ENCODE measurements around the gene KCNH3.

Gene KCNH3

DNA sequence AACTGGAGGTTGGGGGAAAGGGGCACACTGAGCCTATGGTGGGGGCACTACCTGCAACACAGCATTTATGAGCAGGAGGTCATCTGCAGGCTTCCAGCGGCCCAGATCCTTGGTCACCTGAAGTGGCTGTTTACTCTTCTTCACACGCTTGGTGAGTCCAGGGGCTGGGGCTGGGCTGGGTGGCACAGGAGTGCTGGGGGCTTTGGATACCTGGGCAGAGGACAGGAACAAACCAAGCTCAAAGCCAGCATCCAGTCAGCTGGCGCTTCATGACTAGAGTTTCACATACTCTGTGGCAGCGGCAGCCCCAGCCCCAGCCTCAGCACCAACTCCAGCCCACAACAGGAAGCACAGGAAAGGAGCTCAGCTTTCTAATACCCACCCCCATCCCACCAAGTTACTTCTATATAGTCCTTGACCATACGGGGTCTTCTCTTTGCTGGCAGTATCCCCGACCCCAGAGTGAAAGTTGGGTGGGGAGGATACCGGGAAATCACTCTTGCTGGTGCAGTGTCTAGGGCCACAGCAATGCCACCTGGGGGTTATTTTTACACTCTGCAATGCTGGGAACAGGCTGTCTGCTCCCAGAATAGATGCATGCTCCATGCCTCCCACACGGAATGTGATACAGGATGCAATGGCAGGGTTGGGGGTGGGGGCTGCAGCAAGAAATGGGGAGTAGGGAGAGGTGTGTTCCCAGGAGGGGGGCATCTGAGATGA, 26.0 kb downstream of the KCNH3 start:
- Histone ChIP-seq H3K9ac (ENCODE audit: low read depth, low read length) (no peak overlapping the region), H3K4me3 (ENCODE audit: low read depth, low read length) (no peak overlapping the region), H3K36me3 (ENCODE audit: control insufficient read depth, insufficient read depth, low read length) (peaks cover 60% of the 10 kb centered on the region), H3K9me3 (ENCODE audit: control insufficient read depth, insufficient read depth, low read length) (no peaks in the 10 kb centered on the region), H3K27me3 (ENCODE audit: control insufficient read depth, insufficient read depth, low read length) (no peaks in the 10 kb centered on the region), H3K4me1 (ENCODE audit: control insufficient read depth, insufficient read depth, low read length) (no peaks in the 10 kb centered on the region; the same call in 1 of the 2 replicates), H3K27ac (ENCODE audit: low read depth, low read length) (no peak overlapping the region)

DNA sequence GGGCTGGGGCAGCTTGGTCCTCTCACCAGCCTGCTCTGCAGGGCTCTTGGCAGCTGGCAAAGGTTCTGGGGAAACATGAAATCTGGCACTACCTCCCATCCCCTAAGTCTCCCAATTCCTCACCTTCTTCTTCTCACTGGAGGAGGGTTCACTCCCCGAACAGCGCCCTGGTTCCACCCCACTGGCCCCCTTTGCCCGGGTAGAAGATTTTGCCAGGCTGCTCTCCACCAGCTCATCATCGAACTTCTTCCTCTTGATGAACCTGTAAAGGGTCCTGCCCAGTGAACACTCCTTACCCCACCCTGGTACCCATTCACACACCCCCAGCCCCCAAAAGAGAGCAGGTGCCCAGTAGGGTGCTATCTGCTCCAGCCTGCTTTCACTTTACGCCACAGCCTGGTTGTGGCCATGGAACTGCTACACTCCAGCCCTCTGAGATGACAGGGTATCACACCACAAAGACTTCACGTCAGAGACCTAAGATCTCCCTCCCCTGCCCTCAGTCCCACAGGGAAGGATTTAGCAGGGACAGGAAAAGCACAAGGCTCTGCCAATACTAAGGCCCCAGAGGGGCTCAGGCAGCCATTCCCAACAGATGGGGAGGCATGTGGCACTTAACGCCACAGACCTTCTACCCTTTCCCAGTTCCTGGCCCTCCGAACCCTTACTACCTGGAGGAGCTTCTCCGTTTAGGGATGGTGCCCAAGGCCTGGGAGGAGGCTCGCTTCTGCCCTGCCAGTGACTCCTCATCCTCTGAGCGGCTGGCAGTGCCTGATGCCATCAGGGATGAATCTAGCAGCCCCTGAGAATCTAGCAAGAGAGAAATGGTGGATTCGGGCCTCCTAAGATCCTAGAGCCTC, 26.8 kb downstream of the KCNH3 start:
- no peaks in the 10 kb centered on the region for H3K9me3 ChIP-seq (ENCODE audit: control insufficient read depth, insufficient read depth, low read length)
- peaks cover 52% of the 10 kb centered on the region for H3K36me3 ChIP-seq (ENCODE audit: control insufficient read depth, insufficient read depth, low read length)
- no peaks in the 10 kb centered on the region for H3K27me3 ChIP-seq (ENCODE audit: control insufficient read depth, insufficient read depth, low read length)
- H3K4me1 ChIP-seq (ENCODE audit: control insufficient read depth, insufficient read depth, low read length) = no peaks in the 10 kb centered on the region; the same call in 1 of the 2 replicates
- no peak overlapping the region for H3K9ac ChIP-seq (ENCODE audit: low read depth, low read length)
- H3K27ac ChIP-seq (ENCODE audit: low read depth, low read length) = no peak overlapping the region
- H3K4me3 ChIP-seq (ENCODE audit: low read depth, low read length) = no peak overlapping the region

DNA sequence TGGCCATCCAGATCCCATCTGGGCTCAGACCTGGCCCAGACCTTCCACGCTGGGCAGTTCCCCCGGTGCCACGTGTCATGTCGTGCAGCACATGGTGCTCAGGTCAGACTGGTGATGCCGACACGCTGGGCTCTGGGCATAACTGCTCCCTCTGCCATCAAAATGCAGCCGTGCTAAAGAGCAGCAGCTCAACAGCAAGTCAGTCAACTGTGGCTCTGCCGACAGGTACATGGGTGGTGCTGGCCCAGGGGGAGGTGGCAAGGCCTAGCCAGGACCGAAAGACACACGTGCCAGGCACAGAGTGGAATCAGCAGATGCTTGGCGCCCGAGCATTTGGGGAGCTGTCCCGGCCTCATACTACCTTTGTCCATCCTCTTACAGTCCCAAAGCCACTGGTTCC, 27.5 kb downstream of the KCNH3 start:
- Histone ChIP-seq H3K9me3 (ENCODE audit: control insufficient read depth, insufficient read depth, low read length) (no peaks in the 10 kb centered on the region), H3K27me3 (ENCODE audit: control insufficient read depth, insufficient read depth, low read length) (no peaks in the 10 kb centered on the region), H3K36me3 (ENCODE audit: control insufficient read depth, insufficient read depth, low read length) (peaks cover 45% of the 10 kb centered on the region), H3K27ac (ENCODE audit: low read depth, low read length) (no peak overlapping the region), H3K4me1 (ENCODE audit: control insufficient read depth, insufficient read depth, low read length) (no peaks in the 10 kb centered on the region; the same call in 1 of the 2 replicates), H3K9ac (ENCODE audit: low read depth, low read length) (no peak overlapping the region), H3K4me3 (ENCODE audit: low read depth, low read length) (no peak overlapping the region)

DNA sequence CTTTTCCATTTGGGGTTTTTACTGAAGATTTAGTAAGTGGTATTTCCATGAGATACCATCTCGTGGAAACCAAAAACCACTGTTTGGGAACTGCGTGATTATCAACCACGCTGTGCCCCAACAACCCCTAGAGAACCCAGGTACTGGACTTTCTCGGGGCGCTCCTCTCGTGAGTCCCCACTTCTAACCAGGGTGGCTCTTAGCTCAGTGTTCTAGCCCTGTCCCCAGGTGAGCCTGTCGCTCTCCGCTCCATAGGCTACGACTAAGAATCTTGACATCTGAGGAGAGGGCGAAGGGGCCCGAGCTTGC, 28.4 kb downstream of the KCNH3 start:
- H3K4me3 ChIP-seq (ENCODE audit: low read depth, low read length) = peak overlapping the region; percentile 95
- peak overlapping the region; percentile 84 for H3K9ac ChIP-seq (ENCODE audit: low read depth, low read length)
- H3K27ac ChIP-seq (ENCODE audit: low read depth, low read length) = peak overlapping the region; percentile 86
- peaks cover 37% of the 10 kb centered on the region for H3K36me3 ChIP-seq (ENCODE audit: control insufficient read depth, insufficient read depth, low read length)
- H3K9me3 ChIP-seq (ENCODE audit: control insufficient read depth, insufficient read depth, low read length) = no peaks in the 10 kb centered on the region
- no peaks in the 10 kb centered on the region; the same call in 1 of the 2 replicates for H3K4me1 ChIP-seq (ENCODE audit: control insufficient read depth, insufficient read depth, low read length)
- no peaks in the 10 kb centered on the region for H3K27me3 ChIP-seq (ENCODE audit: control insufficient read depth, insufficient read depth, low read length)

DNA sequence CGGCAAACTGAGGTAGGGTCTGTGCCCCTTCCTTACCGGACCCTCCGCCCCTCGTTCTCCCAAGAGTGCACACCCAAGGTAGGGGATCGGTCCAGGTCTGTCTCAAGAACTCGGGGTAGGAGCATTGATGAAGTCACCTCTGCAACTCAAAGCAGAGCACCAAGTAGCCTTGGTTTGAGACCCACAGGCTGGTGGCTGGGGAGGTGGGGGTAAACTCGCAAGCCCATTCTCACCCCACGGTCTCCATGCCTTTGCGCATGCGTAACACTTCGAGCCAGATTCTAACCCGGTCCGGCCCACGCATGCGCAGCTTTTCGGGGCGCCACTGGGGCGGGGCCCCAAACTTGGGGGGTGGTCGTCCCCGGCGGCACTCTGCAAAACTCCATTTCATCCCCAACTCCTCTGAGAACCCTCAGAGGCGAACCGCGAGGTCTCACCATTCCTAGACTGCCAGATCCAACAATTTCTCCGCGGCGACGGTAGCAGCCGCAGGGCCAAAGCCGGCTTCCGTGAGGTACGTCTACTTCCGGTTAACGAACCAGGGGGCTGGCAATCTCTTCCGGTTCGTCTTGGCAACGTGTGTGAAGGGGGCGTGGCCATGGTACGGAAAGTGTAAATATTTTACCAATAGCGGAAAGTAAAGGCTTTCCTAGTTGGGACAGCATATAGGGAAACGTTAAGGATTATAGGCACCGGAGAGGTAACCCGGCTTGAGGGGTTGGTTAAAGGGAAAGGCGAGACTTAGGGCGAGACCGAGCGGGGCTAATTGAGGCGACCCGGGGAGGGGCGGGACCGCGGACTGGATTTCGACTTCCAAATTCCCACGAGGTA, 29.0 kb downstream of the KCNH3 start, which contains the start of gene MCRS1:
MCRS1 (minus strand) TSS at position 532 of the 831 bp plus-strand sequence. CDS start 1,411 bp downstream, outside the sequence.
- H3K36me3 ChIP-seq (ENCODE audit: control insufficient read depth, insufficient read depth, low read length) = peaks cover 31% of the 10 kb centered on the region
- peak within 1 kb of the TSS; percentile 86 for H3K27ac ChIP-seq (ENCODE audit: low read depth, low read length)
- no peaks in the 10 kb centered on the region for H3K9me3 ChIP-seq (ENCODE audit: control insufficient read depth, insufficient read depth, low read length)
- no peaks in the 10 kb centered on the region for H3K27me3 ChIP-seq (ENCODE audit: control insufficient read depth, insufficient read depth, low read length)
- no peaks in the 10 kb centered on the region; the same call in 1 of the 2 replicates for H3K4me1 ChIP-seq (ENCODE audit: control insufficient read depth, insufficient read depth, low read length)
- peak within 1 kb of the TSS; percentile 84 for H3K9ac ChIP-seq (ENCODE audit: low read depth, low read length)
- peak within 1 kb of the TSS; percentile 95 for H3K4me3 ChIP-seq (ENCODE audit: low read depth, low read length)

DNA sequence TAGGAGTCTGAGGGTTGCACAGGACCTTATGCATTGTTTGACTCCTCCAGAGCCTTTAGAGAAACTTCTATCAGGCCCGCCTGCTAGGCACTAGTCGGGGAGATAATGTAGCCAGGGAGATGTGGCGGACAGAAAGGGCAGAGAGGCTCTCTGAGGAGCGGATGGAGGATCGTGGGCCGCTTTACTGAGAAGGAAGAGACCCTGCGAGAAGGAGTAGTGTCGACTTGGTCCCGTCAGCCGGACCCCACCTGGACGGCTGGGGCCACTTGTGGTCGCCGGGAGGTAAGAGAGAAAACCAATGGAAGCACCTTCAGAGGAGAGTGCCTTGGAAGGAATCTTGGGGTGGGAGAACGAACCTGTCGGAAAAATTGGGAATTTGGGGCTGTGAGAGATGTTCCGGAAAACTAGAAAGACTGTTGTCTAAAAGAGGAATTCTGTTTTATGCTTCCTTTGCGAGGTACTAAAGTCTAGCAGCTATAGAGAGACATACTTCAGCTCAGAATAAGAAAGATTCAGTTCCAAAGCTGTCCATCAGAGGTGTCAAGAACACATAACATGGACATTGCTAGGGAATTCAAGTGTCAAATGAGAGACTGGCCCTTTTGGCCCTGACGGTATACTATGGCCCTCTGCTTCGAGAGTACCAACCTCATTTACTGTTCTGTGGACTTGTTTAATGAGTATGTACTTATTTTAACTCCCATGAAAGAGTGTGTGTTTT, 29.8 kb downstream of the KCNH3 start:
- H3K4me1 ChIP-seq (ENCODE audit: control insufficient read depth, insufficient read depth, low read length) = no peaks in the 10 kb centered on the region; the same call in 1 of the 2 replicates
- H3K27me3 ChIP-seq (ENCODE audit: control insufficient read depth, insufficient read depth, low read length) = no peaks in the 10 kb centered on the region
- peak overlapping the region; percentile 95 for H3K4me3 ChIP-seq (ENCODE audit: low read depth, low read length)
- H3K27ac ChIP-seq (ENCODE audit: low read depth, low read length) = peak overlapping the region; percentile 86
- peak overlapping the region; percentile 84 for H3K9ac ChIP-seq (ENCODE audit: low read depth, low read length)
- peaks cover 25% of the 10 kb centered on the region for H3K36me3 ChIP-seq (ENCODE audit: control insufficient read depth, insufficient read depth, low read length)
- no peaks in the 10 kb centered on the region for H3K9me3 ChIP-seq (ENCODE audit: control insufficient read depth, insufficient read depth, low read length)

DNA sequence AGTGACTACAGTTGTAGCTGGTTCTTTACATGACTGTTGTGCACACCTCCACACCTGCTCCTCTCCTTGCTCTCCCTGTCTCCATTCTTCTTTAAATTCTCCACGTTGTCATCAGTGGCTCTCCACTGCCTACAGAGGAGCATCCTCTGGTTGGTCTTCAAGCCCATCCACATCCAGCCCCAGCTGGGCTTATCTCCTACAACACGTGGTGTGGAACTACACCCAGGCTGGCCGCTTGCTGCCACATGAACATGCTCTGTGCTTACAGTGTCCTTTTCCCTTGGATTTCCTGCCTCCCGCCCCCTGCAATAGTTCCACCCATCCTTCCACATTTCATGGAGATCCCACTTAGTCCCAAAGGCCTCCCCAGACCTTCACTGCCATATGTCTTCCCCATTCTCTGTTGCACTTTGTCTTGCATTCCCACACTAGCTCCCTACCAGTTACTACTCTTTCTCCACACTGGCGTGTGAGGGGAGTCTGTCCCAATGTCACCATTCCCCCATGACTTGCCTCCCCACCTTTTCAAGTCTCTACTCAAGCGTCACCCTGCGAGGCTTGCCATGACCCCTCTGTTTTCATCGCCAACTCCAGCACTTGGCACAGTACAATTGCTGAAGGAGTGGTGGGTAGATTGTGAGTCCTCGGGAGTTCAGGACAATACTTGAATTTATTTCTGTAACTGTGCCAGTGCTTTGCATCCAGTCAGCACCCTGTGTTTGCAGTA, 38.9 kb downstream of the KCNH3 start:
- Histone ChIP-seq H3K27ac (ENCODE audit: low read depth, low read length) (no peak overlapping the region), H3K36me3 (ENCODE audit: control insufficient read depth, insufficient read depth, low read length) (peaks cover 9% of the 10 kb centered on the region), H3K4me1 (ENCODE audit: control insufficient read depth, insufficient read depth, low read length) (no peaks in the 10 kb centered on the region), H3K27me3 (ENCODE audit: control insufficient read depth, insufficient read depth, low read length) (no peaks in the 10 kb centered on the region), H3K9ac (ENCODE audit: low read depth, low read length) (no peak overlapping the region), H3K4me3 (ENCODE audit: low read depth, low read length) (no peak overlapping the region), H3K9me3 (ENCODE audit: control insufficient read depth, insufficient read depth, low read length) (no peaks in the 10 kb centered on the region)

DNA sequence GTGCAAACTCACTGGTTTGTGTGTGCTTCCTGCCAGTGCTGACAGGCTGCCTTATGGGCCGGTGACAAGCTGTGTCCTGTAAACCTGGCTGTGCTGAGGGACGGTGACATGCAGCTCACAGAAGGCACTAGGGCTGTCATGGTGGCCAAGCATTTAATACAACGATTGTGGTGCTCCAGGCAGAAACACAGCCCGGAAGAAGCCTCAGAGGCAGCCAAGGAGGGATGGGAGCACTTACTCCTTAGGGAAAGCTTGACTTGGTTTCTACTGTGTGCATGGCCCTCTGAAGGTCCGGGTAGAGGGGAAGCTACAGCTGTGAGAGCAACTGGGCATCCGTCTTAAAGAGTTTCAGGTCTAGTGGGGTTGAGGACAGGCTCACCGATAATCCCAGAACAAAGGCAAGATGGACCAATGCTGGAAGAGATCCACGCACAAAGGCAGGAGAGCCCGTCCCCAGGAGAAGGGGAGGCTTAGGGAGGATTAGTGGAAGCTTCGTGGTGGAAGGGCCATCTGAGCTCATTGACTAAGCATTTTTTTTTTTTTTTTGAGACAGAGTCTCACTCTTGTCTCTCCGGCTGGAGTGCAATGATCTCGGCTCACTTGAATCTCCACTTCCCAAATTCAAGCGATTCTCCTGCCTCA, 39.8 kb downstream of the KCNH3 start:
- no peaks in the 10 kb centered on the region for H3K9me3 ChIP-seq (ENCODE audit: control insufficient read depth, insufficient read depth, low read length)
- H3K27me3 ChIP-seq (ENCODE audit: control insufficient read depth, insufficient read depth, low read length) = no peaks in the 10 kb centered on the region
- H3K4me3 ChIP-seq (ENCODE audit: low read depth, low read length) = no peak overlapping the region
- H3K36me3 ChIP-seq (ENCODE audit: control insufficient read depth, insufficient read depth, low read length) = peaks cover 11% of the 10 kb centered on the region
- no peak overlapping the region for H3K9ac ChIP-seq (ENCODE audit: low read depth, low read length)
- no peaks in the 10 kb centered on the region for H3K4me1 ChIP-seq (ENCODE audit: control insufficient read depth, insufficient read depth, low read length)
- H3K27ac ChIP-seq (ENCODE audit: low read depth, low read length) = no peak overlapping the region

DNA sequence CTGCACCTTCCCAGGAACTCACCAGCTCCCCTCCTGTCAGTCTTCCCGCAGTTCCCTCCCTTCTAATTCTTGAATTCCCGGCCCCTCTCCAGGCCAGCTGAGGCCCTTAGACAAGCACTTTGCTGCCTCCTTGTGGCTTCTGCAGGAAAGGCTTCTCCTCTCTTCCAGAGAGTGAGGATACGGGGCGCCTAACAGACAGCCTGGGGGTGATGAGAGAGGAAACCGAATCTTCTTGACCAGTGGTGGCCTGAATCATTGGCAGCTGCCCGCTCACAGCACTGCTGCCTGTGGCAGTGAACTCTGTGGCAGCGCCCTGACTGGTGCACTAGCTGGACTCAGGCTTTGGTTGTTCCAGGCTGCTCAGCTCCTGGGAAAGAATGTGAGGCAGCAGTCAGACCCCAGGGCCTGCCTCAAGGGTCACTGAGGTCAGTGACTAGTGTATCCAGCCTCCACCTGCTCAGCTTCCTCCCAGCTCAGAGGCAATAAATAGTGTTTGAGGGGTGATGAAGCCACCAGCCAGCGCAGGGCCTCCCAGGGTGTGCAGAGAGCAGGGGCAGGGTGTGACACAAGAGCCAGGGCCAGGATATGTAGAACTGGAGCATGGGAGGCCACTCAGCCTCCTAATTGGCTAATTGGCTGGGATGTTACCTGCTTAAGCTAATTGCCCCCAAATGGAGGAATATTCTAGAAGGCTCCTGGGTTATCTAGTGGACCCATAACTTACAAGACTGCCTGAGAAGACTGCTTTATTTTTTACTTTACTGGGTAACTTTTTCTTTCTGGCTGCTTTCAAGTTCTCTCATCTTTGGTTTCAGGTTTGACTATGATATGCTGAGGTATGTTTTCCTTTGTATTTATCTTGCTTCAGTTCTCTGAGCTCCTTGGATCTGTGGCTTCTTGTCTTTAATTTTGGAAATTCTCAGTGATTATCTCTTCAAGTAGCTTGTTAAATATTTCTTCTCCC, 42.0 kb downstream of the KCNH3 start:
- Histone ChIP-seq H3K36me3 (ENCODE audit: control insufficient read depth, insufficient read depth, low read length) (peaks cover 10% of the 10 kb centered on the region; the same call in 1 of the 2 replicates), H3K4me1 (ENCODE audit: control insufficient read depth, insufficient read depth, low read length) (no peaks in the 10 kb centered on the region), H3K27ac (ENCODE audit: low read depth, low read length) (no peak overlapping the region), H3K9ac (ENCODE audit: low read depth, low read length) (no peak overlapping the region), H3K9me3 (ENCODE audit: control insufficient read depth, insufficient read depth, low read length) (no peaks in the 10 kb centered on the region), H3K27me3 (ENCODE audit: control insufficient read depth, insufficient read depth, low read length) (no peaks in the 10 kb centered on the region), H3K4me3 (ENCODE audit: low read depth, low read length) (no peak overlapping the region)

All from HUES48 (cell line).